ENCODE results near the gene DSN1. TPM values are rescaled to one million over a fixed set of nuclear protein-coding genes. Genes with fewer than 3 reads are reported as not detected.

The DSN1 gene
- total and polyA plus RNA-seq, 8 donors: 1.3 to 18.9 (median 8.0) TPM

DNA sequence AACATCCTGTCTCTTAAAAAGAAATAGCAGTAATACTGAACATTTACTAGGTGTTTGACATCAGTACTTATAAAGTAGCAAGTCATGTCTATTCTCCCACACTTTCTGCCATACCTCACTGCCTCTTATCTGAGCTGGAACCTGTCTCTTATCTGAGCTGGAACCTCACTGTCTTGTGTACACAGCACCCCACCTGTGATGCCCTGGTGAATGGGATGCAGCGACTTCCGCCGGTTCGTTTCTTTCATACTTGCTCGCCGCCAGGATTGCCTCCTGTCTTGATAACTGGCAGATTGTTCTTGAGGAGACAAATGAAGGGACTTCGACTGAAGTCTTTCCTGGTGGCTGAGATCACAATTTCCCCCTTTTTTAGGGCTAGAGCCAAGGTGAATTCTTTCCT lies 2.9 kb downstream of the DSN1 start:
- Histone ChIP-seq H3K4me1 (peaks cover 13 to 33% (median 25%) of the 10 kb centered on the region in 4 donors), H3K27me3 (no peaks in the 10 kb centered on the region), H3K9me3 (no peaks in the 10 kb centered on the region), H3K27ac (no peak overlapping the region), H3K36me3 (peaks cover 0 to 29% (median 11%) of the 10 kb centered on the region in 4 donors), H3K4me3 (no peak overlapping the region)
- WGBS, 5 donors: 67 to 79% (median 76%) methylated on average over 7 of the region's 7 CpGs
- TF ChIP-seq EP300 (IDR thresholded peaks at IDR 0.05): no peak
- no peak for TF ChIP-seq POLR2AphosphoS5 (IDR thresholded peaks at IDR 0.05)
- no peak for TF ChIP-seq POLR2A (IDR thresholded peaks at IDR 0.05)
- TF ChIP-seq, protein P1, sequence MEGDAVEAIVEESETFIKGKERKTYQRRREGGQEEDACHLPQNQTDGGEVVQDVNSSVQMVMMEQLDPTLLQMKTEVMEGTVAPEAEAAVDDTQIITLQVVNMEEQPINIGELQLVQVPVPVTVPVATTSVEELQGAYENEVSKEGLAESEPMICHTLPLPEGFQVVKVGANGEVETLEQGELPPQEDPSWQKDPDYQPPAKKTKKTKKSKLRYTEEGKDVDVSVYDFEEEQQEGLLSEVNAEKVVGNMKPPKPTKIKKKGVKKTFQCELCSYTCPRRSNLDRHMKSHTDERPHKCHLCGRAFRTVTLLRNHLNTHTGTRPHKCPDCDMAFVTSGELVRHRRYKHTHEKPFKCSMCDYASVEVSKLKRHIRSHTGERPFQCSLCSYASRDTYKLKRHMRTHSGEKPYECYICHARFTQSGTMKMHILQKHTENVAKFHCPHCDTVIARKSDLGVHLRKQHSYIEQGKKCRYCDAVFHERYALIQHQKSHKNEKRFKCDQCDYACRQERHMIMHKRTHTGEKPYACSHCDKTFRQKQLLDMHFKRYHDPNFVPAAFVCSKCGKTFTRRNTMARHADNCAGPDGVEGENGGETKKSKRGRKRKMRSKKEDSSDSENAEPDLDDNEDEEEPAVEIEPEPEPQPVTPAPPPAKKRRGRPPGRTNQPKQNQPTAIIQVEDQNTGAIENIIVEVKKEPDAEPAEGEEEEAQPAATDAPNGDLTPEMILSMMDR (IDR thresholded peaks at IDR 0.05): no peak
- DNase-seq: no peak
- intact Hi-C loops (cut with DNase I; ENCODE audit: low total_unique reads): no loop called here

DNA sequence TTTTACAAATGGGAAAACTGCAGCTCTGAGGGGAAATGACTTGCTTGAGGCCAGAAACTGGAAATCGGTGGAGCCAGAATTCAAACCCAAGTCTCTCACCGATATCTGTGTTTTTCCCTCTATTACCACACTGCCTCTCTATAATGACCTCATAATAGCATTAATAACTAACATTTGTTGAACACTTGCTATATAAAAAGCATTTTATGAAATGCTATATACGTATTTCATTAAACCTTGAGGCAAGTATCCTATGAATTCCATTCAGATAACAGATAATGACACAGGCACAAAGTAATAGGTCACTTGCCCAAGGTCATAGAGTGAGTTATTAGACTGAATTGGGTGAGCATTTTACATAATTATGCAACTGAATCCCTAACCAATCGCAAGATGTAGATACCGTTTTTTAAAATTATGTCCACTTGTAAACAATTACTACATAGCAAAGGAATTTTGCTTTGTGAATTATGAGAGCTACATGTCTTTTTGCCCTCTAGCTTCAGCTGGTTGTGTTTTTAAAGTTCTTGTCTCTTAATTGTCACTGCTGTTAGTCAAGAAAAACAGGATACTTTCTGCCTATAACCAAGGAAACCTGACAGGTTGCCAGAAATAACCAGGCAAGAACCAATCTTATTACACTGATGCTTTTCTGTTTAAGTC lies 4.7 kb downstream of the DSN1 start:
- intact Hi-C loops (cut with DNase I; ENCODE audit: low total_unique reads): no loop called here
- no peak for DNase-seq

DNA sequence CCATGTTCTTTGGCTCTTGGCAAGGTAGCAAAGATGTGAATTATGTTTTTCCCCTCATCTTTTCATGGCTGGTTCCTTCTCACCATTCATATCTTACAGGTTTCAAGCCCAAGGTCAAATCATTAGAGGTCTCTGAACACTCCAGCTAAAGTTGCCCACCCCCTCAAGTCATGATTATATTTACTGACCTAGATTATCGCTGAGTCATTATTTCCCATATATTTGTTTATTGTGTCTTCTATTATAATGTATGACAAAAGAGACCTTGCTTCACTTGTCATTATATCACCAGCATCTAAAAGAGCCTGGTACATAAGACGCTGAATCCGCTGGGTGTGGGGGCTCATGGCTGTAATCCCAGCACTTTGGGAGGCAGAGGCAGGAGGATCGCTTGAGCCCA lies 12.4 kb downstream of the DSN1 start:
- no peak overlapping the region for H3K4me3 ChIP-seq
- peaks cover 0 to 33% (median 17%) of the 10 kb centered on the region in 4 donors for H3K36me3 ChIP-seq
- no peaks in the 10 kb centered on the region for H3K27me3 ChIP-seq
- H3K27ac ChIP-seq: no peak overlapping the region
- 90 to 99% (median 95%) methylated on average over 4 of the region's 4 CpGs for WGBS, 5 donors
- TF ChIP-seq POLR2A (IDR thresholded peaks at IDR 0.05) (no peak), POLR2AphosphoS5 (IDR thresholded peaks at IDR 0.05) (no peak), EP300 (IDR thresholded peaks at IDR 0.05) (no peak)
- TF ChIP-seq, protein P1 (IDR thresholded peaks at IDR 0.05): no peak
- no peaks in the 10 kb centered on the region for H3K9me3 ChIP-seq
- DNase-seq: no peak
- H3K4me1 ChIP-seq: peaks cover 0 to 9% (median 0%) of the 10 kb centered on the region in 4 donors
- intact Hi-C loops (cut with DNase I; ENCODE audit: low total_unique reads): no loop called here

More for the DNA sequence above, 4.7 kb downstream of the DSN1 start:
- TF ChIP-seq POLR2A (IDR thresholded peaks at IDR 0.05): no peak
- no peak for TF ChIP-seq EP300 (IDR thresholded peaks at IDR 0.05)
- TF ChIP-seq, protein P1 (IDR thresholded peaks at IDR 0.05): no peak
- no peak for TF ChIP-seq POLR2AphosphoS5 (IDR thresholded peaks at IDR 0.05)
- Histone ChIP-seq H3K4me3 (no peak overlapping the region), H3K36me3 (peaks cover 0 to 29% (median 11%) of the 10 kb centered on the region in 4 donors), H3K4me1 (peaks cover 8 to 18% (median 13%) of the 10 kb centered on the region in 4 donors), H3K27me3 (no peaks in the 10 kb centered on the region), H3K27ac (no peak overlapping the region), H3K9me3 (no peaks in the 10 kb centered on the region)
- WGBS, 5 donors: 71 to 76% (median 73%) methylated on average over 5 of the region's 5 CpGs

DNA sequence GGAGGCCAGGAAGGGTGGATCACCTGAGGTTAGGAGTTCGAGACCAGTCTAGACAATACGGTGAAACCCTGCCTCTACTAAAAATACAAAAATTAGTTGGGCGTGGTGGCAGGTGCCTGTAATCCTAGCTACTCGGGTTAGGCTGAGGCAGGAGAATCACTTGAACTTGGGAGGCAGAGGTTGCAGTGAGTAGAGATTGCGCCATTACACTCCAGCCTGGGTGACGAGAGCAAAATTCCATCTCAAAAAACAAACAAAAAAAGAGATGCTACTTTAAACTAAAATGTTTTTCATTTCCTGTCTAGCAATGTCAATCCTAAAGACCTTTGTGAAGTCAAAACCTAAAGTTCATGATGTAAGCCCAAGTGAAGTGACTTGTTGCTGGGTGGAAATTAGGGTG lies 12.9 kb downstream of the DSN1 start:
- H3K27me3 ChIP-seq: no peaks in the 10 kb centered on the region
- no peak overlapping the region for H3K27ac ChIP-seq
- intact Hi-C loops (cut with DNase I; ENCODE audit: low total_unique reads): no loop called here
- peaks cover 0 to 9% (median 0%) of the 10 kb centered on the region in 4 donors for H3K4me1 ChIP-seq
- no peak for DNase-seq
- peaks cover 0 to 37% (median 19%) of the 10 kb centered on the region in 4 donors for H3K36me3 ChIP-seq
- TF ChIP-seq POLR2A (IDR thresholded peaks at IDR 0.05) (no peak), POLR2AphosphoS5 (IDR thresholded peaks at IDR 0.05) (no peak), EP300 (IDR thresholded peaks at IDR 0.05) (no peak)
- TF ChIP-seq, protein P1 (IDR thresholded peaks at IDR 0.05): no peak
- H3K4me3 ChIP-seq: no peak overlapping the region
- 90 to 94% (median 93%) methylated on average over 6 of the region's 6 CpGs for WGBS, 5 donors
- no peaks in the 10 kb centered on the region for H3K9me3 ChIP-seq

All from stomach (tissue), 9 donors.